HCT116 (cell line): ENCODE measurements around the gene RNF126.

Experiments
- CTCF ChIP-seq, 3 experiments: fragments of 200-600 bp in 1 of 3; sonication (generic) in 1 of 3; IDR thresholded peaks in 2 of 3; conservative IDR thresholded peaks in 1 of 3; 2 replicates each; pipeline ENCODE4 v1.5.1; 2012 to 2017; ENCODE audit warnings: low read depth in 2 of 3, low read length in 2 of 3, antibody characterized with exemption in 1 of 3, borderline replicate concordance in 1 of 3, control low read depth in 1 of 3, mild to moderate bottlenecking in 1 of 3, mixed read lengths in 1 of 3, mixed run types in 1 of 3, moderate library complexity in 1 of 3; ENCODE audit not compliant: insufficient read depth in 1 of 3
- EZH2 ChIP-seq: fragments of 200-600 bp; sonication (generic); IDR thresholded peaks from 2 replicates; pipeline ENCODE4 v1.6.1; 2017; ENCODE audit warnings: antibody characterized with exemption, mixed run types
- POLR2A ChIP-seq: IDR thresholded peaks from 2 replicates; pipeline ENCODE4 v1.7.0; 2011; ENCODE audit warnings: borderline replicate concordance; ENCODE audit not compliant: insufficient read depth, insufficient read length; ENCODE audit errors: extremely low read depth
- POLR2AphosphoS5 ChIP-seq: IDR thresholded peaks from 2 replicates; pipeline ENCODE4 v1.6.1; 2011; ENCODE audit warnings: mild to moderate bottlenecking, low read depth, low read length, moderate library complexity
- SIN3A ChIP-seq: IDR thresholded peaks from 2 replicates; pipeline ENCODE4 v1.6.1; 2012; ENCODE audit warnings: low read depth
- ZBTB33 ChIP-seq: IDR thresholded peaks from 2 replicates; pipeline ENCODE4 v1.6.1; 2011; ENCODE audit warnings: mild to moderate bottlenecking, low read length, moderate library complexity; ENCODE audit not compliant: insufficient replicate concordance; ENCODE audit errors: extremely low read depth
- ZNF274 ChIP-seq: fragments of 200-500 bp; sonication (Bioruptor generic); IDR thresholded peaks from 2 replicates; pipeline ENCODE4 v1.6.1; 2014; ENCODE audit warnings: mild to moderate bottlenecking, low read depth, low read length, inconsistent platforms

- no peak for TF ChIP-seq CTCF (IDR thresholded peaks at IDR 0.05 in 2 of 3, conservative IDR thresholded peaks at IDR 0.05 in 1 of 3; ENCODE audit: borderline replicate concordance in 1 of 3, insufficient read depth in 1 of 3, low read depth in 2 of 3, low read length in 2 of 3)
- no peak for TF ChIP-seq ZBTB33
- TF ChIP-seq SIN3A: no peak
- TF ChIP-seq POLR2A: no peak
- no peak for TF ChIP-seq ZNF274
- no peak for TF ChIP-seq POLR2AphosphoS5
- TF ChIP-seq EZH2: no peak
These were observed 12.9 kb downstream of the RNF126 start for GRCh38 chr19:650121-650520.
